A549 treated with AZD2906 at 1 μM for 4 hours (cell line): ENCODE measurements around the gene BAK1. TPM values are rescaled to one million over a fixed set of nuclear protein-coding genes. Genes with fewer than 3 reads are reported as not detected.

Experiments used
- total RNA-seq: library from RNA; stranded (reverse); fragments of 200-300 nt; extraction: Qiagen RNA extraction; gene quantifications from 5 replicates; pipeline ENCODE4 v1.2.3, GENCODE V29; 2022

The BAK1 gene
- 42.2 to 47.0 TPM (median 44.5 TPM) in 5 replicates for total RNA-seq

DNA sequence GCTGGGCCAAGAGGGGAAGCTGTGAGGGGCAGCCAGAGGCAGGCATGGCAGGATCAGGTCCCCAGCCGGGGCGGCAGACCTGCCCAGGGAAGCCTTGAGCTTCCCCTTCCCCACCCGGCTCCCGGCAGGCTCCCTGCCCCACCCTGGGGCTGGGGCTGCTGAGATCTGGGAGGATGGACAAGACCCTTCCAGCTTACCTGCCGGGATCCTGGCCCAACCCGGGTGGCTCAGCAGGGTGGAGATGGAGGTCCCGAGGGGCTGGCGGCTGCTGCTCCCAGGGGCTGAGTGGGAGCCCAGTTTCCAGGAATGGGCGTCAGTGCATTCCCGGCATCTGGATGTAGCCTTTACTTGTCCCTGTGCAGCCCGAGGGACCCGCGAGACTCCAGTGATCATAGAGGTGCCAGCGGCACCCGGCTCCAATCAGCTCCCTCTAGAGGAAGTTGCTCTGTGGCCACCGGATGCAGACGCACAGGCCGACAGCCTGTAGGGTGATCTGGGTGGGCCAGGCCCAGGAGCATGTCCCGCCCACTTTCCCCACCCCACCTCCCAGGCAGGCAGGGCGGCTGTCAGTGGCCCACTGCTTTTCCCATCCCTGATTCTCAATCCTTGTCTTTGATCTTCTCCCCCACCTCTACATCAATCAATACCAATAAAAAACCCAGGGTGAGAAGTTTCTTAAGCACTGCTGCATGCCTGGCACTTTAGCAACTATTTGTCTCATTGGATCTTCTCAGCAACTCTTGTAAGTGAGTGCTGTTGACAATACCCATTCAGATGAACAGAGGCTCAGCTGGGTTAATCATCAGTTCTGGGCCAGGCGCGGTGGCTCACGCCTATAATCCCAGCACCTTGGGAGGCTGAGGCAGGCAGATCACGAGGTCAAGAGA lies at the start of gene BAK1:
Gene BAK1 (minus strand): TSS at position 449 of the 887 bp plus-strand sequence. CDS start 2,672 bp downstream, outside the sequence.

GRCh38 chr6:33620856-33621710 lies 41.0 kb upstream of the BAK1 start, which contains the start of gene ITPR3:
Gene ITPR3, plus strand, starts transcription at chr6:33621322. Its CDS starts 281 bp downstream, at chr6:33621603.

Other genes starting within 250 kb of the BAK1 start
- 40.2 to 45.2 TPM (median 42.4 TPM) in 5 replicates for gene KIFC1, start 188.5 kb downstream of the BAK1 start, total RNA-seq
- gene PHF1, start 169.3 kb downstream of the BAK1 start, total RNA-seq, result 10.8 to 17.1 TPM (median 16.0 TPM) in 5 replicates
- gene CUTA, start 162.2 kb downstream of the BAK1 start, total RNA-seq, result 173 to 227 TPM (median 203 TPM) in 5 replicates
- 3.6 to 6.0 TPM (median 4.2 TPM) in 5 replicates for gene SYNGAP1, start 160.2 kb downstream of the BAK1 start, total RNA-seq
- 10.0 to 11.6 TPM (median 10.9 TPM) in 5 replicates for gene ZBTB9, start 125.7 kb downstream of the BAK1 start, total RNA-seq
- gene ITPR3, start 41.0 kb upstream of the BAK1 start, total RNA-seq, result 39.1 to 54.2 TPM (median 45.8 TPM) in 5 replicates
- gene UQCC2, start 131.4 kb upstream of the BAK1 start, total RNA-seq, result 66.7 to 116 TPM (median 101 TPM) in 5 replicates
- 1.5 to 2.5 TPM (median 2.4 TPM) in 5 replicates for gene IP6K3, start 166.6 kb upstream of the BAK1 start, total RNA-seq
- 34.7 to 43.0 TPM (median 39.8 TPM) in 5 replicates for gene LEMD2, start 208.9 kb upstream of the BAK1 start, total RNA-seq
- not detected in 5 replicates for gene MLN, start 223.7 kb upstream of the BAK1 start, total RNA-seq